ENCODE measurements around the gene PCDH10.

Gene PCDH10

GRCh38 chr4:133145241-133145640 is 3.9 kb upstream of the PCDH10 start:
- no peak for DNase-seq
- TF ChIP-seq GATA1 (IDR thresholded peaks at IDR 0.05; ENCODE audit: low read depth, low read length): no peak

GRCh38 chr4:133145758-133146573 is 3.1 kb upstream of the PCDH10 start:
- no peak for DNase-seq

GRCh38 chr4:133146574-133147241 is 2.4 kb upstream of the PCDH10 start:
- DNase-seq: peak; percentile 24 to 41
- no peak for TF ChIP-seq POLR2A (IDR thresholded peaks at IDR 0.05; ENCODE audit: low read length)
- no peak for TF ChIP-seq GATA1 (IDR thresholded peaks at IDR 0.05; ENCODE audit: low read depth, low read length)

More at GRCh38 chr4:133145758-133146573, 3.1 kb upstream of the PCDH10 start:
- TF ChIP-seq POLR2A (IDR thresholded peaks at IDR 0.05; ENCODE audit: low read length): no peak

GRCh38 chr4:133147286-133147821 is 1.7 kb upstream of the PCDH10 start:
- DNase-seq: no peak
- TF ChIP-seq GATA1 (IDR thresholded peaks at IDR 0.05; ENCODE audit: low read depth, low read length) (no peak), POLR2A (IDR thresholded peaks at IDR 0.05; ENCODE audit: low read length) (no peak)

GRCh38 chr4:133147921-133148689 is 989 bp upstream of the PCDH10 start:
- TF ChIP-seq POLR2A (IDR thresholded peaks at IDR 0.05; ENCODE audit: low read length) (no peak), GATA1 (IDR thresholded peaks at IDR 0.05; ENCODE audit: low read depth, low read length) (no peak)

GRCh38 chr4:133149364-133149695 is 236 bp downstream of the PCDH10 start:
- TF ChIP-seq POLR2A (IDR thresholded peaks at IDR 0.05; ENCODE audit: low read length) (no peak), GATA1 (IDR thresholded peaks at IDR 0.05; ENCODE audit: low read depth, low read length) (no peak)
- no peak for DNase-seq

More at GRCh38 chr4:133147921-133148689, 989 bp upstream of the PCDH10 start:
- peak; percentile 15 for DNase-seq

GRCh38 chr4:133149932-133150471 is 908 bp downstream of the PCDH10 start:
- TF ChIP-seq POLR2A (IDR thresholded peaks at IDR 0.05; ENCODE audit: low read length) (no peak), GATA1 (IDR thresholded peaks at IDR 0.05; ENCODE audit: low read depth, low read length) (no peak)
- no peak for DNase-seq

- peak in 1 of 2 experiments; percentile 4 for DNase-seq
- TF ChIP-seq POLR2A (IDR thresholded peaks at IDR 0.05; ENCODE audit: low read length): no peak
- TF ChIP-seq GATA1 (IDR thresholded peaks at IDR 0.05; ENCODE audit: low read depth, low read length): no peak
Observed at GRCh38 chr4:133150486-133151340, 1.6 kb downstream of the PCDH10 start.

- DNase-seq: peak in 1 of 2 experiments; percentile 17
Observed at GRCh38 chr4:133151341-133151690, 2.2 kb downstream of the PCDH10 start.

GRCh38 chr4:133151691-133152329 is 2.7 kb downstream of the PCDH10 start:
- peak; percentile 4 to 6 for DNase-seq

More at GRCh38 chr4:133151341-133151690, 2.2 kb downstream of the PCDH10 start:
- TF ChIP-seq POLR2A (IDR thresholded peaks at IDR 0.05; ENCODE audit: low read length) (no peak), GATA1 (IDR thresholded peaks at IDR 0.05; ENCODE audit: low read depth, low read length) (no peak)

GRCh38 chr4:133152330-133152821 is 3.3 kb downstream of the PCDH10 start:
- no peak for DNase-seq

More at GRCh38 chr4:133151691-133152329, 2.7 kb downstream of the PCDH10 start:
- TF ChIP-seq GATA1 (IDR thresholded peaks at IDR 0.05; ENCODE audit: low read depth, low read length): no peak
- TF ChIP-seq POLR2A (IDR thresholded peaks at IDR 0.05; ENCODE audit: low read length): no peak

GRCh38 chr4:133152831-133153481 is 3.9 kb downstream of the PCDH10 start:
- DNase-seq: no peak
- TF ChIP-seq GATA1 (IDR thresholded peaks at IDR 0.05; ENCODE audit: low read depth, low read length): no peak
- no peak for TF ChIP-seq POLR2A (IDR thresholded peaks at IDR 0.05; ENCODE audit: low read length)

More at GRCh38 chr4:133152330-133152821, 3.3 kb downstream of the PCDH10 start:
- no peak for TF ChIP-seq POLR2A (IDR thresholded peaks at IDR 0.05; ENCODE audit: low read length)
- TF ChIP-seq GATA1 (IDR thresholded peaks at IDR 0.05; ENCODE audit: low read depth, low read length): no peak
